Body of pancreas (tissue), 4 donors: ENCODE data around the gene NAV1. TPM values are rescaled to one million over a fixed set of nuclear protein-coding genes. Genes with fewer than 3 reads are reported as not detected.
A peak's percentile ranks its signal among the peaks of the same experiment; 100 is the strongest.

Experiments
- ATAC-seq: fragments of 150-250 bp; one replicate; pipeline ENCODE4 v1.9.1; 2016
- DNase-seq, 4 donors: peaks; one replicate each; pipeline ENCODE4 v3.0.0-alpha.2; 2019
- H3K27ac ChIP-seq, 4 donors: fragments of 200-600 bp; sonication (generic); 1 replicate in 3 of 4; 2 replicates in 1 of 4; pipeline versions ENCODE4 v1.5.1 to v1.6.1; 2016 to 2019; ENCODE audit warnings: mild to moderate bottlenecking in 1 of 4, mixed read lengths in 1 of 4, moderate library complexity in 1 of 4
- H3K27me3 ChIP-seq, 2 donors: fragments of 200-600 bp; sonication (generic); one replicate each; pipeline ENCODE4 v1.6.0; 2016; ENCODE audit warnings: mild to moderate bottlenecking in 1 of 2
- H3K36me3 ChIP-seq, 2 donors: fragments of 200-600 bp; sonication (generic); replicated peaks in 1 of 2; 2 replicates each; pipeline ENCODE4 v1.5.1; 2016; ENCODE audit warnings: low read depth in 2 of 2; ENCODE audit not compliant: insufficient read depth in 1 of 2
- H3K4me1 ChIP-seq: fragments of 200-600 bp; sonication (generic); one replicate; pipeline ENCODE4 v1.6.0; 2016
- H3K4me3 ChIP-seq, 2 donors: fragments of 200-600 bp; sonication (generic); 1 replicate in 1 of 2; 2 replicates in 1 of 2; pipeline ENCODE4 v1.5.1; 2016 to 2019
- H3K9me3 ChIP-seq, 3 donors: fragments of 200-600 bp; sonication (generic); 1 replicate in 2 of 3; 2 replicates in 1 of 3; pipeline ENCODE4 v1.5.1; 2016
- POLR2A ChIP-seq, 3 donors: fragments of 450-650 bp; IDR thresholded peaks; one replicate each; pipeline ENCODE4 v1.6.1; 2016; ENCODE audit warnings: antibody characterized with exemption in 3 of 3, mild to moderate bottlenecking in 2 of 3
- WGBS, 2 donors: methylation state at CpG; one replicate each; pipeline ENCODE4 v1.1.5; 2017; 5-methylcytosine and 5-hydroxymethylcytosine counted together
- intact Hi-C: fragments of 100-400 bp; cut with DNase I; formaldehyde crosslinking; loops from one replicate; pipeline ENCODE4 v1.15.1; 2023
- total RNA-seq, 2 donors: library from RNA; depleted of rRNA; stranded (reverse); fragments of >200 nt; gene quantifications; one replicate each; pipeline ENCODE4 v1.1.0, GENCODE V29; 2016
- TF ChIP-seq, protein P1 (sequence below), 7 experiments: fragments of 450-650 bp in 4 of 7; fragments of 200-600 bp in 3 of 7; sonication (generic) in 3 of 7; IDR thresholded peaks; one replicate each; pipeline ENCODE4 v1.5.1; 2016 to 2019; ENCODE audit warnings: antibody characterized with exemption in 7 of 7

NAV1 gene
- total RNA-seq, 2 donors from 2014 or later: 11.5 to 13.7 TPM

- intact Hi-C loops: no loop called here
- Histone ChIP-seq H3K9me3 (no peaks in the 10 kb centered on the region), H3K27ac (peak overlapping the region; percentile 90 to 99 (median 96)), H3K36me3 (no peaks in the 10 kb centered on the region), H3K4me1 (peaks cover 78% of the 10 kb centered on the region), H3K27me3 (no peaks in the 10 kb centered on the region), H3K4me3 (no peak overlapping the region)
- ATAC-seq (no peak), DNase-seq (no peak)
- 67 to 69% methylated on average over 9 of the region's 9 CpGs for WGBS, 2 donors
- TF ChIP-seq, protein P1, sequence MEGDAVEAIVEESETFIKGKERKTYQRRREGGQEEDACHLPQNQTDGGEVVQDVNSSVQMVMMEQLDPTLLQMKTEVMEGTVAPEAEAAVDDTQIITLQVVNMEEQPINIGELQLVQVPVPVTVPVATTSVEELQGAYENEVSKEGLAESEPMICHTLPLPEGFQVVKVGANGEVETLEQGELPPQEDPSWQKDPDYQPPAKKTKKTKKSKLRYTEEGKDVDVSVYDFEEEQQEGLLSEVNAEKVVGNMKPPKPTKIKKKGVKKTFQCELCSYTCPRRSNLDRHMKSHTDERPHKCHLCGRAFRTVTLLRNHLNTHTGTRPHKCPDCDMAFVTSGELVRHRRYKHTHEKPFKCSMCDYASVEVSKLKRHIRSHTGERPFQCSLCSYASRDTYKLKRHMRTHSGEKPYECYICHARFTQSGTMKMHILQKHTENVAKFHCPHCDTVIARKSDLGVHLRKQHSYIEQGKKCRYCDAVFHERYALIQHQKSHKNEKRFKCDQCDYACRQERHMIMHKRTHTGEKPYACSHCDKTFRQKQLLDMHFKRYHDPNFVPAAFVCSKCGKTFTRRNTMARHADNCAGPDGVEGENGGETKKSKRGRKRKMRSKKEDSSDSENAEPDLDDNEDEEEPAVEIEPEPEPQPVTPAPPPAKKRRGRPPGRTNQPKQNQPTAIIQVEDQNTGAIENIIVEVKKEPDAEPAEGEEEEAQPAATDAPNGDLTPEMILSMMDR (IDR thresholded peaks at IDR 0.05): no peak
- TF ChIP-seq POLR2A (IDR thresholded peaks at IDR 0.05): no peak
Measured at GRCh38 chr1:201504799-201505502, 34.0 kb upstream of the NAV1 start.

DNA sequence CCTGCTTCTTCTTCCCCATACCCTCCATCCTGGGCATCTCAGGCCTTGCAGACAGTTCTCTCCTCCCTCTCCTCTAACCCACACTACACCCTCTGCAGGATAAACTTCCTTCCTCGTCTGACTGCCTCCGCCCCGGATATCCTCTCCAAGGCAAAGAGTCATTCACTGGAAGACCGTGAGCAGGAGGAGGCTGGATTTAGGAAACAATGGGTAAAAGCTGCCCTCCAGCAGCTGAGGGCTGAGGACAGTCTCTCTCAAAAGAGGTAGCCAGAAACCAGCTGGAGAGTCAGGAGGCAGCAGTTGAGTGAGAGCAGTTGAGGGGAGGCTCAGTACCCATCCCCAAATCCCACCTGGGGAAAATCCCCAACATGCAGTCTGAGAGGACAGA, 33.4 kb upstream of the NAV1 start:
- H3K4me1 ChIP-seq: peaks cover 72% of the 10 kb centered on the region
- H3K36me3 ChIP-seq: no peaks in the 10 kb centered on the region
- no peaks in the 10 kb centered on the region for H3K9me3 ChIP-seq
- H3K27me3 ChIP-seq: no peaks in the 10 kb centered on the region
- no peak overlapping the region for H3K4me3 ChIP-seq
- WGBS, 2 donors: 20 to 23% methylated on average over 4 of the region's 4 CpGs
- DNase-seq: no peak
- H3K27ac ChIP-seq: peak overlapping the region; percentile 90 to 99 (median 96)
- ATAC-seq: no peak
- intact Hi-C loops: no loop called here
- TF ChIP-seq, protein P1 (IDR thresholded peaks at IDR 0.05): no peak
- peak in 1 of 3 donors; percentile 21 for TF ChIP-seq POLR2A (IDR thresholded peaks at IDR 0.05)

DNA sequence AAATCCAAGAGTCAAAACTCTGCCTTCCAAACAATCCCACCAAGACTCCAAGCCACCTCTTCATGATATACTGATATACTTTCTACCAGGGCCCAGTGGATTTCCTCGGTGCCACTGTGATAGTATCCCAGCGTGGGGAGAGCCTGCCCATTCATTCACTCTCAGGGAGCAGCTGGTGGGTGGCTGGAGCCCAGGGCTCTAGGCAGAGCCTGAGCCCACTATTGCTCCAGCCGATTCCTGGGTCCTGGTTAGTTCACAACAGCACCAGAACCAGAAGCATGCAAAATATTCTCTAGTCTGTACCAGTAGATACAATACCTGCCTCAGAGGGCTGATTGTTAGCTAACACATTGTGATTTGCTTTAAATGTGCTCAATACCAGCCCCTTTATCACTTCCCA, 32.8 kb upstream of the NAV1 start:
- Histone ChIP-seq H3K27ac (peak overlapping the region; percentile 90 to 99 (median 96)), H3K36me3 (no peaks in the 10 kb centered on the region), H3K4me1 (peaks cover 66% of the 10 kb centered on the region), H3K9me3 (no peaks in the 10 kb centered on the region), H3K27me3 (no peaks in the 10 kb centered on the region), H3K4me3 (peak overlapping the region in 1 of 2 donors; percentile 40)
- 17 to 21% methylated on average over 2 to 3 of the region's 3 CpGs for WGBS, 2 donors
- TF ChIP-seq, protein P1 (IDR thresholded peaks at IDR 0.05): no peak
- TF ChIP-seq POLR2A (IDR thresholded peaks at IDR 0.05): no peak
- ATAC-seq: peak; percentile 3
- intact Hi-C loops: no loop called here
- DNase-seq: no peak

DNA sequence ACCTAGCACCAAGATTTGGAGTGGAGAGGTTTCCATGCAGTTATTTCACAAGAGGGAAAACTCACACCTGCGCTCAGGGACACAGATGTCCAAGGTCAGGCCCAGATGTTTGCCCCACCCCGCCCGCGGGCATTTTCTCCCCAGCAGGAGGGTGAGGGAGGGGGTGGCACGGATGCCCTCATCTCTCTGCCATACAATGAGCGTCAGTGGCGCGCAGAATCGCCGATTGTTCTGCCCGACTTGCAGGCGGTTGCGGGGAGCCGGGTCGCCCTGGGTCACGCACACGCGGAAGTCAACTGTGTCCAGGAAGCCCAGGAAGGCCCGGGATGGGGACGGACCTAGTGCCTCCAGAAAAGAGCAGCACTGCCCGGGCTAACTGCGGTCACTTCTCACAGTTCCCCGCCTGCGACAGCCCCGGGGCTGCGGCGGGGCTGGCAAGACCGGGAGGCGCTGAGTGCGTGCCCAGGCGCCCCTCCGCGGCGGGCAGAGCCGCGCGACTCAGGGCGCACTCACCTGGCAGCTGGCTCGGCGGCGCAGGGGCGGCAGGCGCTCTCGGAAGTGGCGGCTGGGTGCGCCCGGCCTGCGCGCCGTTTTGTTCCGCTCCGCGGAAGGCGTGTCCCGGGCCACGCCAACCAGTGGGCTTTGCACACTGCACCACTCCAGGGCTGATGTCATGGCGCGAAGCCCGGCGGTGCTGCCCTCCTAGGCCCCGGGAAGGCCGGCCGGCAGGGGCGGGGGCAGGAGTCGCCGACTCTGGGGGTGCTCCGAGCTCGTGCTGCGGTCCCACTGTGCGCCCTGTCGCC, 32.2 kb upstream of the NAV1 start, which contains the start of gene CSRP1:
Gene CSRP1, minus strand, starts transcription at position 567 of the 803 bp plus-strand sequence. CDS start 10,820 bp downstream, outside the sequence.
- Histone ChIP-seq H3K27ac (peak within 1 kb of the TSS; percentile 90 to 99 (median 96)), H3K36me3 (no peaks in the 10 kb centered on the region), H3K4me3 (peak within 1 kb of the TSS; percentile 18 to 40), H3K4me1 (peaks cover 65% of the 10 kb centered on the region), H3K27me3 (no peaks in the 10 kb centered on the region), H3K9me3 (no peaks in the 10 kb centered on the region)
- TF ChIP-seq, protein P1 (IDR thresholded peaks at IDR 0.05): peak in 2 of 7 experiments; percentile 14 to 18
- peak; percentile 88 to 99 (median 91) for TF ChIP-seq POLR2A (IDR thresholded peaks at IDR 0.05)
- intact Hi-C loops: no loop called here
- peak; percentile 89 to 94 (median 92) for DNase-seq
- peak; percentile 90 for ATAC-seq
- WGBS, 2 donors: 0% methylated on average over 5 to 71 of the region's 71 CpGs
